ENCODE results near the gene IL18RAP.
A peak's percentile ranks its signal among the peaks of the same experiment; 100 is the strongest.

Gene IL18RAP

GRCh38 chr2:102455061-102455670 is 32.2 kb downstream of the IL18RAP start:
- no peak for ATAC-seq (ENCODE audit: low read depth)
- DNase-seq (ENCODE audit: low spot score in 2 of 2): no peak
- Mint-ChIP-seq H3K27ac (no peak overlapping the region), H3K4me3 (no peak overlapping the region), H3K4me1 (no peaks in the 10 kb centered on the region), H3K9me3 (peaks cover 7% of the 10 kb centered on the region), H3K27me3 (peaks cover 4% of the 10 kb centered on the region), H3K36me3 (peaks cover 5% of the 10 kb centered on the region)

DNA sequence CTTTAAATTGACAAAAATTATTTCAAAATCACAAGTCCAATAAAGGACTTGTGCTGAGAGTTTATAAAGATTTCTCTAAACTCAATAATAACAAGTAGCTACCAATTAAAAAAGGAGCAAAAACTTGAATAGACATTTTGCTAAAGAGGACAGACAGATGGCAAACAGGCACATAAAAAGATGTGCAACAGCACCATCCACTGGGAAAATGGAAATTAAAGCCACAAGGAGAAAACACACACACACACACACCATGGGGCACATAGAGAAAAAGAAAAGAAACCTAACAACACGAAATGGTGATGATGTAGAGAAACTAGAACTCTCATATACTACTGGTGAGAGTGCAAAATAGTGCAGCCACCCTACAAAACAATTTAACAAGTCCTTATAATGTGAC is 37.5 kb downstream of the IL18RAP start:
- Mint-ChIP-seq H3K4me3 (no peak overlapping the region), H3K27ac (no peak overlapping the region), H3K4me1 (no peaks in the 10 kb centered on the region), H3K36me3 (peaks cover 5% of the 10 kb centered on the region), H3K9me3 (peaks cover 9% of the 10 kb centered on the region), H3K27me3 (peaks cover 6% of the 10 kb centered on the region)
- no peak for ATAC-seq (ENCODE audit: low read depth)
- DNase-seq (ENCODE audit: low spot score in 2 of 2): no peak

DNA sequence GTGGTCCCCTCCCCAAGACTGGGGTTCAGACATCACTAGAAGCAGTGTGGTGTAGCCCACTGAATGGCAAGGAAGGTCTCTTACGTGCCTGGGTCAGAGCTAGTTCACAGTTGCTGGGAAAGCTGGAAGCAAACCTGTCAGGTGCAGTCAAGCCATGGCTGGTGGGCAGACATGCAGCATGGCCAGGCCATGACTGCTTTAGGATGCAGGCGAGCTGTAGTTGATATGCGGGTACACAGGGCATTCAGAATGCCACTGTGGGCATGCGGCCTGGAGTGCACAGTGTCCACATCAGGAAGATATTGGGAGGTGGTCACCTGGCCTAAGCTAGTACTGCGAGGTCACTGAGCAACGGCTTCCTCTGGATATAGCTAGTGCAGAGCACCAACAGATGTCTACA is 38.2 kb downstream of the IL18RAP start:
- Mint-ChIP-seq H3K4me3 (no peak overlapping the region), H3K27me3 (peaks cover 2% of the 10 kb centered on the region), H3K36me3 (no peaks in the 10 kb centered on the region), H3K9me3 (peaks cover 4% of the 10 kb centered on the region), H3K4me1 (no peaks in the 10 kb centered on the region), H3K27ac (no peak overlapping the region)
- no peak for DNase-seq (ENCODE audit: low spot score in 2 of 2)
- no peak for ATAC-seq (ENCODE audit: low read depth)

GRCh38 chr2:102463160-102463559 is 40.2 kb downstream of the IL18RAP start:
- DNase-seq (ENCODE audit: low spot score in 2 of 2): no peak
- no peak for ATAC-seq (ENCODE audit: low read depth)
- Mint-ChIP-seq H3K27me3 (peaks cover 7% of the 10 kb centered on the region), H3K4me3 (no peak overlapping the region), H3K27ac (no peak overlapping the region), H3K36me3 (no peaks in the 10 kb centered on the region), H3K9me3 (peaks cover 4% of the 10 kb centered on the region), H3K4me1 (no peaks in the 10 kb centered on the region)

DNA sequence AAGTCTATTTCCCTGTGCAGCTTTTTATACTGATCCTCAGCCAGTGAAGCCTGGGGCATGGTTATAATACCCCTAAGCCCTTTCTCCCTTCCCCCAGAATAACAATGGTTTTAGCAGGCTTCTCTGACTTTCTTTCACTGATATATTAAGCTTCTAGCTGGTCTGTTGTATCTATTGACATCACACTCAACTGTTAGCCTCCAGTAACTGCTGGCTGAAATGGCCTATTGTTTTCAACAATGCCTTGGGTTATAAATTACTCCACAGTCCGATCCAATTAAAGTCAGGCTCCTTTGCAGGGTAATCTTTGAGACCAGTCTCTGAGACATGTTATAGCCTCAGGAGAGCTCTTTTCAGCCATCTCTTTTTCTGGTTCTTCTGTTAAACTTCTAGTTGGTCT is 47.2 kb downstream of the IL18RAP start:
- H3K4me1 Mint-ChIP-seq: no peaks in the 10 kb centered on the region
- H3K9me3 Mint-ChIP-seq: peaks cover 8% of the 10 kb centered on the region
- no peak overlapping the region for H3K4me3 Mint-ChIP-seq
- no peak for ATAC-seq (ENCODE audit: low read depth)
- no peaks in the 10 kb centered on the region for H3K36me3 Mint-ChIP-seq
- H3K27me3 Mint-ChIP-seq: peaks cover 17% of the 10 kb centered on the region
- H3K27ac Mint-ChIP-seq: no peak overlapping the region
- no peak for DNase-seq (ENCODE audit: low spot score in 2 of 2)

GRCh38 chr2:102473020-102473419 is 50.1 kb downstream of the IL18RAP start, which contains the start of gene SLC9A4:
Gene SLC9A4 (plus strand): TSS chr2:102473226. CDS start chr2:102473760, 534 bp downstream.
- H3K27me3 Mint-ChIP-seq: peaks cover 22% of the 10 kb centered on the region
- H3K4me3 Mint-ChIP-seq: no peak within 1 kb of the TSS
- peaks cover 8% of the 10 kb centered on the region for H3K9me3 Mint-ChIP-seq
- no peak within 1 kb of the TSS for H3K27ac Mint-ChIP-seq
- no peaks in the 10 kb centered on the region for H3K36me3 Mint-ChIP-seq
- ATAC-seq (ENCODE audit: low read depth) (peak; percentile 51), DNase-seq (ENCODE audit: low spot score in 2 of 2) (peak; percentile 28 to 34)
- no peaks in the 10 kb centered on the region for H3K4me1 Mint-ChIP-seq

GRCh38 chr2:102473631-102474030 is 50.7 kb downstream of the IL18RAP start:
- ATAC-seq (ENCODE audit: low read depth) (no peak), DNase-seq (ENCODE audit: low spot score in 2 of 2) (no peak)
- H3K9me3 Mint-ChIP-seq: peaks cover 8% of the 10 kb centered on the region
- H3K27me3 Mint-ChIP-seq: peaks cover 20% of the 10 kb centered on the region
- no peak overlapping the region for H3K4me3 Mint-ChIP-seq
- H3K36me3 Mint-ChIP-seq: no peaks in the 10 kb centered on the region
- no peak overlapping the region for H3K27ac Mint-ChIP-seq
- no peaks in the 10 kb centered on the region for H3K4me1 Mint-ChIP-seq

- H3K4me1 Mint-ChIP-seq: peaks cover 5% of the 10 kb centered on the region
- no peaks in the 10 kb centered on the region for H3K36me3 Mint-ChIP-seq
- DNase-seq (ENCODE audit: low spot score in 2 of 2): no peak
- no peak for ATAC-seq (ENCODE audit: low read depth)
- H3K4me3 Mint-ChIP-seq: no peak overlapping the region
- peaks cover 22% of the 10 kb centered on the region for H3K27me3 Mint-ChIP-seq
- H3K27ac Mint-ChIP-seq: no peak overlapping the region
- peaks cover 5% of the 10 kb centered on the region for H3K9me3 Mint-ChIP-seq
Observed at GRCh38 chr2:102474785-102475184, 51.8 kb downstream of the IL18RAP start.

GRCh38 chr2:102478686-102479470 is 55.9 kb downstream of the IL18RAP start:
- peak; percentile 70 for ATAC-seq (ENCODE audit: low read depth)
- Mint-ChIP-seq H3K27ac (no peak overlapping the region), H3K4me1 (peaks cover 5% of the 10 kb centered on the region), H3K36me3 (no peaks in the 10 kb centered on the region), H3K27me3 (peaks cover 15% of the 10 kb centered on the region), H3K9me3 (no peaks in the 10 kb centered on the region), H3K4me3 (peak overlapping the region; percentile 8)
- DNase-seq (ENCODE audit: low spot score in 2 of 2): no peak

GRCh38 chr2:102480285-102481195 is 57.6 kb downstream of the IL18RAP start:
- Mint-ChIP-seq H3K4me1 (peaks cover 5% of the 10 kb centered on the region), H3K27ac (no peak overlapping the region), H3K4me3 (no peak overlapping the region), H3K36me3 (no peaks in the 10 kb centered on the region), H3K27me3 (peaks cover 24% of the 10 kb centered on the region), H3K9me3 (no peaks in the 10 kb centered on the region)
- DNase-seq (ENCODE audit: low spot score in 2 of 2) (no peak), ATAC-seq (ENCODE audit: low read depth) (no peak)

DNA sequence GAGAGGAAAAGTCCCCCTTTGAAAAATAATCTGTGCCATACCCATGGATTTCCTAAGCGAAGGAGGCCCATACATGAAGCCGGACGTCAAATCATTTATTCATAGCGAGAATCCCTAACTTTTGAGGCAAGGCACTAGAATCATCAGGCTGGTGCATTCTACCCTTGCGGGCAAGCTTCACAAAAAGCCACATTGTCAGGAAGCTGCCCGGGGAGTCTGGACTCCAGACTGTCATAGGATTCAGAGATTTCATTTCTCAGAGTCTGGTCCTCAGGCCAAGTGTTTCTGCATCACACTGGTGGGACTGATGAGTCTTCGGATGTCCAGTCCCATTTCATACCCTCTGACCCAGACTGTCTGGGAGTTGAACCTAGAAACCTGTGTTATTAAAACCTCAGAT is 59.0 kb downstream of the IL18RAP start:
- Mint-ChIP-seq H3K4me1 (peaks cover 5% of the 10 kb centered on the region), H3K4me3 (no peak overlapping the region), H3K36me3 (no peaks in the 10 kb centered on the region), H3K9me3 (no peaks in the 10 kb centered on the region), H3K27me3 (peaks cover 25% of the 10 kb centered on the region), H3K27ac (no peak overlapping the region)
- DNase-seq (ENCODE audit: low spot score in 2 of 2) (no peak), ATAC-seq (ENCODE audit: low read depth) (no peak)

DNA sequence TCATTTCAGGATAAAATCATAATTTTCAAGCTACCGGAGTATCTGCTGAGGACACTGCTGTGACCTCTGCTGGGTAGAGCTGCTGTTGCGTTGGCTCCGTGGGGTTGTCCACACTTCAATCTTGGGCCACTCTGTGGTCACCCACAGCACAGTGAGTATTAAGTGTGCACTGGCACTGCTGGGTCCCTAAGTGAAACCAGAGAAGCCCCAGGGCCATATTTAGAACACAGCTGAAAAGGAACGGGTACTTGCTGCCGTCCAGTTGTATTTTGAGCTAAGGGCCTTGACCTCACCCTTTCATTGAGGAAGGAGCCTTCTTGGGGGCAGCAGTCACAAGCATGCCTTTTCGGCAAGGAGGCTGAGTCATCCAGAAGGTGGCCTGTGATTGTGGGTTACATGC is 60.1 kb downstream of the IL18RAP start:
- Mint-ChIP-seq H3K4me3 (no peak overlapping the region), H3K27me3 (peaks cover 20% of the 10 kb centered on the region), H3K27ac (no peak overlapping the region), H3K9me3 (no peaks in the 10 kb centered on the region), H3K36me3 (no peaks in the 10 kb centered on the region), H3K4me1 (peaks cover 5% of the 10 kb centered on the region)
- no peak for ATAC-seq (ENCODE audit: low read depth)
- no peak for DNase-seq (ENCODE audit: low spot score in 2 of 2)

DNA sequence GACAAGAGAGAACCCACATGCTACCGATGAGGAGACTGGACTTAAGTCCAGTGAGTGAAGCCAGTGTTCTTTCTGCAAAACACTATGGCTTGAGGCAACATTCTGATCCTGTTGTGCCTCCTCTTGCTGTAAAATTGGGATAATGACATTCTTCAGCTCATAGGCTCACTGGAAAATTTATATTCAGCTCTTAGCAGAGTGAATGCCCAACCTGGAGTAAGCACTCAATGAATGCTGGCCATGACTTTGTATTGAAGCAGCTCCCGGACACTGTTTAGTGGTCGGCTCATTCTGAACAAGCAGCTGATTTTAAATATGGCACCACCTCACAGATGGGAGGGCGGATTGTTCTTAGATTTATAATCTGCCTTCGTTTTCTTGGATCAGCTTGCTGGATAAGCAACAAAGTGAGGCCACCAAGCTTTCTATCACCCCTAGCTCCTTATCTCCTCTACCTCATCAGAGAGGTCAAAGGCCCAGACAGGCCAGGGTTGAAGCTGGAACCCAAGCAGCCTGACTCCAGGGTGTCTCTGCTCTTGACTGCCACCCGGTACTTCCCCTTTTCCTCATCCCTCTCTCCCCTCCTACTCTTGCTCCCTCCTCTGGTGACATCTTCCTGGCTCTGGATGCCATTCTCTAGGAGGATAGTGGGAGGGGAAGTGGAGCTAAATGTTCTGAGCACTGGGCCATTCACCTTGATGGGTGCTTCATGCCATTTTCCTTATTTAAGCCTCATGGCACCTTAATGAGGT is 61.5 kb downstream of the IL18RAP start:
- DNase-seq (ENCODE audit: low spot score in 2 of 2): no peak
- peaks cover 2% of the 10 kb centered on the region for H3K4me1 Mint-ChIP-seq
- H3K9me3 Mint-ChIP-seq: no peaks in the 10 kb centered on the region
- H3K27ac Mint-ChIP-seq: no peak overlapping the region
- no peaks in the 10 kb centered on the region for H3K36me3 Mint-ChIP-seq
- no peak overlapping the region for H3K4me3 Mint-ChIP-seq
- no peak for ATAC-seq (ENCODE audit: low read depth)
- H3K27me3 Mint-ChIP-seq: peaks cover 22% of the 10 kb centered on the region
